Measurements from ENCODE around the gene TNIK.
A peak's percentile ranks its signal among the peaks of the same experiment; 100 is the strongest.

Gene TNIK

DNA sequence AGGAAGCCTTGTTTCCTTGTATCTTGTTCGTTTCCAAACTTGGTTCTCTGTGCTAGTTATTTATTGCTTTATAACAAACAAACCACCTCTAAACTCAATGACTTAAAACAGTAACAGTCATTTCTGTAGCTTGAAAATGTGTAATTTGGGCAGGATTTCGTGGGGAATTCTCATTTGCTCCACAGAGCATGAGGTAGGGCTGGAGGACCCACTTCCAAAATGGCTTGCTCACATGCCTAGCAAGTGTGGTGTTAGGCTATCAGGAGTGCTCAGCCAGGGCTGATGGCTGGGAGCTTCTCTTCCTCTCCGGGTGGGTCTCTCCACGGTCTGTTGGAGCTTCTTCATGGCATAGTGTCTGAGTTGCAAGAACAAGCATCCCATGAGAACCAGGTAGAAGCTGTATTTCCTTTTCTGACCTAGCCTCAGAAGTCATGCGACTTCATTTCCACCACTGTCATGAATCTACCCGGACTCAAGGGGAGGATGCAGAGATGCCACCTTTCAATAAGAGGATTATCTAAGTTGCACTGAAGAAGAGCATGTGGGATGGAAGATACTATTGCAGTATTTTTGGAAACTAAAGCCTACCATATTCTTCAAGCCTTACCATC, 8.2 kb upstream of the TNIK start:
- Histone ChIP-seq H3K9ac (ENCODE audit: low read length) (no peak overlapping the region), H3K9me3 (ENCODE audit: control insufficient read depth, low read length) (no peaks in the 10 kb centered on the region), H3K36me3 (ENCODE audit: control insufficient read depth, insufficient read depth, low read length, severe bottlenecking) (no peaks in the 10 kb centered on the region), H3K27me3 (replicated peaks; ENCODE audit: control insufficient read depth, insufficient read depth, low read length) (peaks cover 3% of the 10 kb centered on the region), H3K4me3 (ENCODE audit: low read length) (no peak overlapping the region), H3K4me1 (ENCODE audit: control insufficient read depth, insufficient read depth, low read length) (no peaks in the 10 kb centered on the region)
- no peak for DNase-seq (ENCODE audit: low read depth)

DNA sequence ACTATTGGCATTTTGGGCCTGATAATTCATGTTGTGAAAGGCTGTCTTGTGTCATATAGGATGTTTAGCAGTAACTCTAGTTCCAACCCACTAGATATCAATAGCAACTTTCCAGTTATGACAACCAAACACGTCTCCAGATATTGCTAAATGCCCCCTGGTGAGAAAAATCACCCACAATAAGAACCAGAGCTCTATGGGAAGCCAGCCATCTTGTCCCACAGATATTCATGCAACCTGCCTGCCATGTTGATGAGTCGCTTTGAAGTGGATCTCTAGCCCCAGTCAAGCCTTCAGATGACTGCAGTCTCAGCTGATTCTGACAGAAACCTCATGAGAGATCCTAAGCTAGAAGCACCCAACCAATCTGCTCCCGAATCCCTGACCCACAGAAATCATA, 5.6 kb upstream of the TNIK start:
- Histone ChIP-seq H3K27me3 (replicated peaks; ENCODE audit: control insufficient read depth, insufficient read depth, low read length) (peaks cover 8% of the 10 kb centered on the region), H3K4me3 (ENCODE audit: low read length) (no peak overlapping the region), H3K4me1 (ENCODE audit: control insufficient read depth, insufficient read depth, low read length) (peaks cover 4% of the 10 kb centered on the region), H3K36me3 (ENCODE audit: control insufficient read depth, insufficient read depth, low read length, severe bottlenecking) (no peaks in the 10 kb centered on the region), H3K9me3 (ENCODE audit: control insufficient read depth, low read length) (no peaks in the 10 kb centered on the region), H3K9ac (ENCODE audit: low read length) (no peak overlapping the region)
- no peak for DNase-seq (ENCODE audit: low read depth)

DNA sequence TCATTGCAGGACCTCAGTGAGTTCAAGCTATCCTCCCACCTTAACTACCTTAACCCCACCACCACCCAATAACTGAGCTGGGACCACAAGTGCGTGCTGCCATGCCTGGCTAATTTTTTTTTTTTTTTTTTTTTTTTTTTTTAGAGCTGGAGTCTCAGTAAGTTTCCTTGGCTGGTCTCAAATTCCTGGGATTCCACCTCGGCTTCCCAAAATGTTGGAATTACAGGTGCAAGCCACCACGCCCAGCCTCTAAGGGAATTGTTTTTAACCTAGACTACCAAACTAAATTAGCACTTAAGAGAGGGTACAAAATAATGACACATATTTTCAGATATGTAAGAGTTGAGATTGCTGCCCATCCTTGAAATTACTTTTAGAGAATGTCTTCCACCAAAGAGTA, 4.3 kb upstream of the TNIK start:
- peaks cover 5% of the 10 kb centered on the region for H3K4me1 ChIP-seq (ENCODE audit: control insufficient read depth, insufficient read depth, low read length)
- no peak overlapping the region for H3K4me3 ChIP-seq (ENCODE audit: low read length)
- no peak for DNase-seq (ENCODE audit: low read depth)
- H3K36me3 ChIP-seq (ENCODE audit: control insufficient read depth, insufficient read depth, low read length, severe bottlenecking) = no peaks in the 10 kb centered on the region
- H3K27me3 ChIP-seq (replicated peaks; ENCODE audit: control insufficient read depth, insufficient read depth, low read length) = peaks cover 8% of the 10 kb centered on the region
- no peaks in the 10 kb centered on the region for H3K9me3 ChIP-seq (ENCODE audit: control insufficient read depth, low read length)
- no peak overlapping the region for H3K9ac ChIP-seq (ENCODE audit: low read length)

DNA sequence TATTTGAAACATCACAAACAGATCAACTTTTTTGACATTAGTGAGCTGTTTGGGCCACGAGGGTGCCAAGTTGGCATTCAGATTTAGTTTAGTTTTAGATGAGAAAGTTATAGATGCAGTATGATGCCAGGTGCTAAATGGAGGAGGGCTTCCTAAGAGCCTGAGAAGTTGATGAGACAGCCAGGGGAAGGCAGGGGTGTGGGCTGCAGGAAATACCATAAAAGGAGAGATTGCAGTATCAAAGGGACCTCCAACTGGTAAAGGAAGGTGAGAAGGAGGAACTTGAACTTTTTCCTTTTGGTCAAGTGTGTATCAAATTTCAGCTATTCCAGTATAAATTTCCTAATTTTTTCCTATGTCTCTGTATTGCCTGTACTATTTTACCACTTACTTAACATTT, 2.0 kb upstream of the TNIK start:
- H3K4me1 ChIP-seq (ENCODE audit: control insufficient read depth, insufficient read depth, low read length) = peaks cover 11% of the 10 kb centered on the region
- no peak overlapping the region for H3K9ac ChIP-seq (ENCODE audit: low read length)
- no peak overlapping the region for H3K4me3 ChIP-seq (ENCODE audit: low read length)
- no peak for DNase-seq (ENCODE audit: low read depth)
- no peaks in the 10 kb centered on the region for H3K9me3 ChIP-seq (ENCODE audit: control insufficient read depth, low read length)
- H3K27me3 ChIP-seq (replicated peaks; ENCODE audit: control insufficient read depth, insufficient read depth, low read length) = peaks cover 8% of the 10 kb centered on the region
- H3K36me3 ChIP-seq (ENCODE audit: control insufficient read depth, insufficient read depth, low read length, severe bottlenecking) = no peaks in the 10 kb centered on the region

DNA sequence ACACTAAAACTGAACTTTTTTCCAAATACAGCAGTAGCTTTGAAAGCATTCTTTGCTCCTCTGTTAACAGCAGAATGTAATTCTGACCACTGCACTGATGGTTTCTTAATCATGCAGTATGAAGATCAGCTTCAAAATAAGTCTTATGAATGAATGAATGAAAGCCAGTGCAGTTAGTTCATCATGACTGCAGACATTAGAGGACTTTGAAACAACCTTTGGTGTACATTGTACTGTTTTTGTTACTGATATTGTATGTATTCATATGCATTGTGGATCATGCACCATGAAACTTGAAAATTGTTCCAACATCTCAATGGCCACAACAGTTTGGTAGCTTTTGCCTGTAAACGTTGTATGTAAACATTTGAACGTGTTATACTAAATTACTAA, 1.3 kb upstream of the TNIK start:
- no peak for DNase-seq (ENCODE audit: low read depth)
- peak overlapping the region; percentile 89 for H3K4me3 ChIP-seq (ENCODE audit: low read length)
- peaks cover 11% of the 10 kb centered on the region for H3K4me1 ChIP-seq (ENCODE audit: control insufficient read depth, insufficient read depth, low read length)
- H3K9me3 ChIP-seq (ENCODE audit: control insufficient read depth, low read length) = no peaks in the 10 kb centered on the region
- H3K9ac ChIP-seq (ENCODE audit: low read length) = peak overlapping the region; percentile 75
- peaks cover 8% of the 10 kb centered on the region for H3K27me3 ChIP-seq (replicated peaks; ENCODE audit: control insufficient read depth, insufficient read depth, low read length)
- no peaks in the 10 kb centered on the region for H3K36me3 ChIP-seq (ENCODE audit: control insufficient read depth, insufficient read depth, low read length, severe bottlenecking)

DNA sequence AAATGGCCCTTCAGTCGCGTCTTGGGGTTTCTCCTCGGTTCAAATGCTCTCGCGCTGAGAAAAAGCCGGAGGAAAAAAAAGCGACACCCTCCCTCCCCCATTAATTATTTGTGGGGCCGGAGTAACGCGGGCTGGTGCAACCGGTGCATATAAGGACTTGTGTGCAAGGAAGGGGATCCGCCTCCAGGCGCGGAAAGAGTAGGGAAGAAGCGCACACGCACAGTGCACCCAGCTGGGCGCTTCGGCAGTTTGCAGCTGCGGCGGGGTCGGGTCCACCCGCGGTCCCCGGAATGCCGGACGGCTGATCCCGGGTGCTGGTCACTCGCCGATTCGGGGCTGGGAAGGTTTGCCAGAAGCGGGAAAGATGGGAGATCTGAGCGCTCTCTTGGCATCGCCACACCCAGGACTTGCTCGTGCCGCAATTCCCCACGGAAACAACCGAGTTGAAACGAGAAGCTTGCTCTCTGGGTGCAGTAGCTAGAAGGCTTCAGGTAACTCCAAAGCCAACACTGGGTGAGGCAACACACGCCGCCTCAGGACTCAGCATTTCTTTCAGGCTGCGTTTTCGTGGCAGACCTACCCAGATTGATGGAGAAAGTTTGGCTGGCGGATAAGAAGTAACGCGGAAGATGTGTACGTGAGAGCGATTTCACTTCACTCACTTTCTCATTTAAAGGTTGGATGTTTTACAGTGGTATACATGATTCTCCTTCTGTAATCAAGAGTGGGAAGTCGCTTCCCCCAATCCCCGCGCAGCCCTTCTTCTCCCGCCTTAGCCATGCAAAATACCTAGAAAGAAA, 720 bp upstream of the TNIK start:
- Histone ChIP-seq H3K9ac (ENCODE audit: low read length) (peak overlapping the region; percentile 75), H3K4me3 (ENCODE audit: low read length) (peak overlapping the region; percentile 89), H3K9me3 (ENCODE audit: control insufficient read depth, low read length) (no peaks in the 10 kb centered on the region), H3K27me3 (replicated peaks; ENCODE audit: control insufficient read depth, insufficient read depth, low read length) (peaks cover 8% of the 10 kb centered on the region), H3K4me1 (ENCODE audit: control insufficient read depth, insufficient read depth, low read length) (peaks cover 11% of the 10 kb centered on the region), H3K36me3 (ENCODE audit: control insufficient read depth, insufficient read depth, low read length, severe bottlenecking) (no peaks in the 10 kb centered on the region)
- DNase-seq (ENCODE audit: low read depth) = peak; percentile 56

DNA sequence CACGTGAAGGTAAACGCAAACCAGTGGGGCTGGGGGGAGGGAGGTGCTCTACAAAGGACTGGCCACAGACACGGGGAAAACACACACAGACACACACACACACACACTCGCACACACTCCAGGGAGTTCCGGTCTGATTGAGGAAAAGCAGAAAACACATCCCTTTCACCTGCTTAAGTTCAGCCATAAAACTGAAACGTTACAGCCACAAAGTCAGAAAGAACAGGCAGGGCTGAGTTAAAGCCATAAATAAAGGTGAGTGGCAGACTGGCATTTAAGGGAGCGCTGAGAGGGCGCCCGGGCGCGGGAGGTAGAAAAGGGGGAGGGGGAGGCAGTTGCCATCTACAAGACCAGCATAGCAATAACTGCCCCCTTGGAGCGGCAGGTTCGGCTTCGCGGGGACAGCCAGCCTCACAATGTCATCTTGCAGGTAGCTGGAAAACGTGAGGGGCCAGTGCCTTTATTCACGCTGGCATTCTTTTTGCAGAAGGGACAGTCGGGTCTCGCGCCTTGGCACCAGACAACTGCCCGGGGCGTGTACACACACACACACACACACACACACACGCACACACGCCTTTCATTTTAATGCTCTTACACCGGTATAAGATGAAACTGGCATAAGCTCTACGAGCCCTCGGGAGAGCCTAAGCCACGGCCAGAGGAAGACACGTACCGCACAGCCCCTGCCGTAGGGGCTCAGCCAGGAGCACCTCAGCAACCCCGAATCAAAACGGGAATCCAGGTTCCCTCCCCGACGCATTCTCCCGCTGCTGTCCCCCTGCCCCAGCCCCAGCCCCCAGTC, 866 bp downstream of the TNIK start:
- peaks cover 8% of the 10 kb centered on the region for H3K27me3 ChIP-seq (replicated peaks; ENCODE audit: control insufficient read depth, insufficient read depth, low read length)
- peak; percentile 37 for DNase-seq (ENCODE audit: low read depth)

DNA sequence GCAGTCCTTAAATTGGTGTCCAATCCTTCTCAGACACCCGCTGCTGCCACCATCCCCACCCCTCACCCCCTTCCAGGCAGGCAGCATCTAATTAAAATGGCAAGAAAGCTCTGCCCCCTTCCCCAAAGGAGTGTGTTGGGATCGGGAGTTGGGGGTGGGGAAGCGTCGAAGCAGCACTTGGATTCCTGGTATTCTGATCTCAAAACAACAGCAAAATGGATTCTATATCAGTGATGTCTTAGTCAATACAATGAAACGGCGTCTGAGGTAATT, 1.4 kb downstream of the TNIK start:
- peak overlapping the region; percentile 89 for H3K4me3 ChIP-seq (ENCODE audit: low read length)
- peaks cover 11% of the 10 kb centered on the region for H3K4me1 ChIP-seq (ENCODE audit: control insufficient read depth, insufficient read depth, low read length)
- peaks cover 8% of the 10 kb centered on the region for H3K27me3 ChIP-seq (replicated peaks; ENCODE audit: control insufficient read depth, insufficient read depth, low read length)
- H3K36me3 ChIP-seq (ENCODE audit: control insufficient read depth, insufficient read depth, low read length, severe bottlenecking) = no peaks in the 10 kb centered on the region
- no peak overlapping the region for H3K9ac ChIP-seq (ENCODE audit: low read length)
- H3K9me3 ChIP-seq (ENCODE audit: control insufficient read depth, low read length) = no peaks in the 10 kb centered on the region
- DNase-seq (ENCODE audit: low read depth) = no peak

More for the DNA sequence above, 866 bp downstream of the TNIK start:
- peak overlapping the region; percentile 56 for H3K9ac ChIP-seq (ENCODE audit: low read length)
- peaks cover 11% of the 10 kb centered on the region for H3K4me1 ChIP-seq (ENCODE audit: control insufficient read depth, insufficient read depth, low read length)
- H3K9me3 ChIP-seq (ENCODE audit: control insufficient read depth, low read length) = no peaks in the 10 kb centered on the region
- H3K36me3 ChIP-seq (ENCODE audit: control insufficient read depth, insufficient read depth, low read length, severe bottlenecking) = no peaks in the 10 kb centered on the region
- peak overlapping the region; percentile 89 for H3K4me3 ChIP-seq (ENCODE audit: low read length)

DNA sequence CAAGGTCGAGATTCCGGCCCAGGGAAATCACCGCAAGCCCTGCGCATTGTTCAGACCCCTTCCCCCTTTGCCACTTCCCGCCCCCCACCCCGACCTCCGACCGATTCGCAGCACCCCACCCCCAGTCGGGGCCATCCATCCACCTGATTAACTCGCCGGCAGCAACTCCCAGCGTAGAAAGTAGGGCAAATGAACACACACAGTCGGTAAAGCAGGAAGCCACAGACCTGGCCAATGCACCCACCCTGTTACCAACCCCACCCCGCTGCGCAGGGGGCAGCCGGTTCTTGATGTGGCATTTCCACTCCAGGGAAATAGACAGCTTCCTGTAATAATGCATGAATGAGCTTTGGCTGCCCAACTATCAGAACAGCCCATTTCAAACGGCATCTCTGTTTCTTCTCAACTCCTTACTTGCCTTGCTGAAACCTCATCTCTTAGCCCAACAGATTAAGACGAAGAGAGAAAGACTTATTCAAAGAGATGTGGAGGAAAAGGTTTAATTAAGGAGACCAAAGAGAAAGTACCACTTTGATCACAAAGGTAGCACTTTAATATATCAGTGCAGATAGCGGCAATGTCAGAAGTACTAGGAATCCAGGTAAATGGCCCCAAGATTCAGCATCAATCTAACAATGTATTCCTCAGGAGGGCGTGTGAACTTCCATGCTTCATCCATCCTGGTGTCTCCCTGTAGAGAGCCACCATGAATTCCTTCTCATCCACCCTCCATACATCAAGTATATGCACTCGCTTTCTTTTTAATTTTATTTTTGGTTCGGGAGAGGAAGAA, 1.9 kb downstream of the TNIK start:
- Histone ChIP-seq H3K4me3 (ENCODE audit: low read length) (peak overlapping the region; percentile 89), H3K27me3 (replicated peaks; ENCODE audit: control insufficient read depth, insufficient read depth, low read length) (peaks cover 8% of the 10 kb centered on the region), H3K4me1 (ENCODE audit: control insufficient read depth, insufficient read depth, low read length) (peaks cover 11% of the 10 kb centered on the region), H3K9ac (ENCODE audit: low read length) (no peak overlapping the region), H3K36me3 (ENCODE audit: control insufficient read depth, insufficient read depth, low read length, severe bottlenecking) (no peaks in the 10 kb centered on the region), H3K9me3 (ENCODE audit: control insufficient read depth, low read length) (no peaks in the 10 kb centered on the region)
- DNase-seq (ENCODE audit: low read depth) = no peak

DNA sequence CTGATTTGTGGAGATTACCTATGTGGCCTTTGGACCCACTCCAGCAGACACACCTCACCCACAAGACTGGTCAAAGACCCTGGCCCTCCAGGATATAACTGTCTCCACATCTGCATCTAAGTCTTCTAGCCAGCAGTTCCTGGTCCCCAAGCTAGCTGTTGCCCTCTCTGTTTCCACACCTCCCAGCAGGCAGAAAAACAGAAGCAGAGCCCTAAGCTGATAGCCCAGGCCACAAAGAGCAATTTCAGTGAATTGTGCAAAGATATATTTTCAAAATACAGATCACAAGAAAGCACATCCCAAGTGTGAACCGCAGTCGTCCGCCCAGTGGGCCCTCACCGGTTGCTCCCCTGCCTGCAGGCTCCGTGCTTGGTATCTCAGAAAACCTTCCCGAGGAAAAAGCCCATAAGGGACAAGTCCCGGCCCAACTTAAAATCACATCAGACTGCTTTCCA, 2.6 kb downstream of the TNIK start:
- no peak for DNase-seq (ENCODE audit: low read depth)
- Histone ChIP-seq H3K4me1 (ENCODE audit: control insufficient read depth, insufficient read depth, low read length) (peaks cover 17% of the 10 kb centered on the region), H3K27me3 (replicated peaks; ENCODE audit: control insufficient read depth, insufficient read depth, low read length) (peaks cover 8% of the 10 kb centered on the region), H3K9me3 (ENCODE audit: control insufficient read depth, low read length) (no peaks in the 10 kb centered on the region), H3K9ac (ENCODE audit: low read length) (no peak overlapping the region), H3K4me3 (ENCODE audit: low read length) (no peak overlapping the region), H3K36me3 (ENCODE audit: control insufficient read depth, insufficient read depth, low read length, severe bottlenecking) (no peaks in the 10 kb centered on the region)

Data from adipocyte (in vitro differentiated cells).